COLO829 (cell line): ENCODE results near the gene ITGB7.
"Not testable (repeated sequence)": the region's sequence is repeated elsewhere in the genome, so short reads cannot be mapped to it uniquely, and the experiment has no call there.

ENCODE experiments used
- DNase-seq: peaks from one replicate; pipeline ENCODE4 v3.0.0; 2012; ENCODE audit warnings: low spot score

The ITGB7 gene

GRCh38 chr12:53178803-53179202 lies 28.2 kb downstream of the ITGB7 start:
- DNase-seq = not testable (repeated sequence)

DNA sequence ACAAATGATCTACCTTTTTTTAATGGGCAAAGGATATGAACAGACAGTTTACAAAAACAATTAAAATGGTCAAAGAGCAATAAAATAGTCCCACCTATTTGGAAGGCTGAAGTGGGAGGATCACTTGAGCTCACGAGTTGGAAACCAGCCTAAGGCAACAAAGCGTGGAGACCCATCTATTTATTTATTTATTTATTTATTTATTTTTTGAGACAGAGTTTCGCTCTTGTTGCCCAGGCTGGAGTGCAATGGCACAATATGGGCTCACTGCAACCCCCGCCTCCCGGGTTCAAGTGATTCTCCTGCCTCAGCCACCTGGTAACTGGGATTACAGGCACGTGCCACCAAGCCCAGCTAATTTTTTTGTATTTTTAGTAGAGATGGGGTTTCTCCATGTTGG lies 29.6 kb downstream of the ITGB7 start:
- not testable (repeated sequence) for DNase-seq

DNA sequence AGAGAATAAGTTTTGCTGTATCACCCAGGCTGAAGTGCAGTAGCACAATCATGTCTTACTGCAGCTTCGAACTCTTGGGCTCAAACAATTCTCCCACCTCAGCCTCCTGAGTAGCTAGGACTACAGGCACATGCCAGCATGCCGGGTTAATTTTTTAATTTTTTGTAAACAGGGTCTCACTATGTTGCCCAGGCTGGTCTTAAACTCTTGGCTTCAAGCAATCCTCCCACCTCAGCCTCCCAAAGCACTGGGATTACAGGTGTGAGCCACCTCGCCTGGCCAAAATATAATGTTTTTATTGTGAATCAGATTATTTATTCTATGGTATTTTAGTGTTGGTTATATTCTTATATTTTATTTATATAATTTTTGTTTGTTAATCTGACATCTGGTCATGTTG lies 30.3 kb downstream of the ITGB7 start:
- no peak for DNase-seq

GRCh38 chr12:53174881-53175491 lies 32.1 kb downstream of the ITGB7 start:
- DNase-seq = no peak

GRCh38 chr12:53173085-53173715 lies 33.9 kb downstream of the ITGB7 start:
- no peak for DNase-seq

GRCh38 chr12:53172352-53172751 lies 34.7 kb downstream of the ITGB7 start:
- DNase-seq = no peak

DNA sequence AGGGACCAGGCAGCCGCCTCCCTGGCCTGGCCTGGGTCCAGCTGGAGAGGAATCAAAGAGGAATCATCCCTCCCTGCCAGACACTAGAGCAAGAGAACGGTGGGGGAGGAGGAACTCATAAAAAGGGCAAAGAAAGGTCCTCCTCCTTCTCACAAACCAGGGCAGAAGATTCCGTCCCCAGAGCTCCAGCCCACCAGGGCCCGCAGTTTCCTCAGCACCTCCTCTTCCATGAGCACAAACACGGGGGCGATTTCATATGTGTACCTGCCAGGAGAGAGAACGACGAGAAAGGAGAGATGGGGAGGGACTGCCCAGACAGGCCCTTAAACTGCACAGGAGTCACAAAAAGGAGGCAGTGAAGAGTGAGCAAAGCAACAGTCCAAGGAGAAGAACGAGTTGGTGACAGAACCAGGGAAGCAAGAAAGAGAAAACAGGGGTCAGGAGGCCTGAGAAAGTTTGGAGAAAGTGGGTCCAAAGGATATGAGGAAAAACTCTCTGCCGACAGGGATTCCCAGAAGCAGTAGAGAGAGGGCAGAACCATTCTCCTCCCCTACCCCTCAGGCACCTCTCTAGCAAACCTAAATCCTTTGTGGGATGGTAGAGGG lies 35.2 kb downstream of the ITGB7 start:
- no peak for DNase-seq

- no peak for DNase-seq
Measured at GRCh38 chr12:53170876-53171724, 36.0 kb downstream of the ITGB7 start.

DNA sequence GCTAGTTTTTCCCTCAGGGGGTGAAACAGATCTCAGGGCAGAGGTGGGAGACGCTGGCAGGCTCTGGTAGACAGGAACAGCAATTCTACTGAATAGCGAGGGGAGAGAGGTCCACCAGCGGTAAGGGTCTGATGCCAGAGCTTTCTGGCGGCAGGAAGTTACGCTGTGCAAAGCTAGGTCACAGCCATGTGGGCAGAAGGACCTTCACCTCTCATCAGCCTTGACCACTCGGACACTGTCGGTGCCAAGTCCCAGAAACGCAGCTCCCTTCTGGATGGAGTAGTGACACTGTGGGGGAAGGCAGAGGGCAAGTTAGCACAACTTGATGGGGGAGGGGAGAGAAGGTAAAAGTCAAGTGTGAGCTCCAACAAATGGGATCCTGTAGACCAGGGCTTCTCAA lies 36.8 kb downstream of the ITGB7 start:
- DNase-seq = no peak

- DNase-seq = no peak
Measured at GRCh38 chr12:53169644-53170043, 37.4 kb downstream of the ITGB7 start.

DNA sequence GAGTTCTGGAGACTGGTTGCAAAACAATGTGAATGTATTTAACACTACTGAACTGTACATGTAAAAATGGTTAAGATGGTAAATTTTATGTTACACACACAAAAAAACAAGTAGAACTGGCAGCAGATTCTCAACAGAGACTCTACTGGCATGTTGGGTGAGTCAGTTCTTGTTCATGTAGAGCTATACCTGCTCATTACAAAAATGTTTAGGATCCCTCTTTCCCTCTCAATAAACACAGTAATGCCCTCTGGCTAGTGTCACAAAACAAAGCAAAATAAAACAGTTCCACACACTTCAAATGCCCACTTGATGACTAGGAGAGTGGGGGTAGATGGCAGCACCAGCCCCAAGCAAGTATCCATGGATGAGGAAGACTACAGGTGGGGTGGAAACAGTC lies 40.2 kb downstream of the ITGB7 start:
- no peak for DNase-seq

- not testable (repeated sequence) for DNase-seq
Measured at GRCh38 chr12:53163008-53163407, 44.0 kb downstream of the ITGB7 start.

DNA sequence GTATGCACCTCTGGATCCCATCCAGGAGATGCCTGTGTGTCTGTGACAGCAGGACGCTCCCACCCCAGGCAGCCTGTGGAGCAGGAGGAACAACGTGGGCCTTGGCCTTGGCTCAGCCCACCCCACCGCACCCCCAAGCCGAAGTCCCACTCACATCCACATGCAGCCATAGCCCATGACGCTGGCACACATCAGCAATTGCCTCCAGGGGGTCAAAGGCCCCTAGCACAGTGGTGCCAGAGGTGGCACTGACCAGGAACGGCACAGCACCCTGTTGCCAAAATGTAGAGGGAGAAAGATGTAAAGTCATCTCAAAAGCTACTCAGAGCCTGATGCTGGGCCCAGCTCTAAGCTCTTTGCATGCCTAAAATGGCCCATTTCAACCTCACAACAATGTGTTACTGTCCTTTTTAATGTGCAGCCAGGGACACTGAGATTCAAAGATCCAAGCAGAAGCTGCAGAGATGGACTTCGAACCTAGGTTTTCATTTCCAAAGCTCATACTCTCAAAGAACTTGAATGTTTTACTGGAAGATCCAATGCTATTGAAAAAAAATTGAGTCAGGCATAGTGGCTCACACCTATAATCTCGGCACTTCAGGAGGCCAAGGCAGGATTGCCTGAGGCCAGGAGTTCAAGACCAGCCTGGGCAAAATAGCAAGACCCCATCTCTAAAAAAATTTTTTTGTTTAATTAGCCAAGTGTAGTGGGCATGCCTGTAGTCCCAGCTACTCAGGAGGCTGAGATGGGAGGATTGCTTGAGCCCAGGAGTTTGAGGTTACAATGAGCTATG lies 45.7 kb downstream of the ITGB7 start:
- DNase-seq = no peak

GRCh38 chr12:53160673-53161072 lies 46.4 kb downstream of the ITGB7 start:
- DNase-seq = no peak

- no peak for DNase-seq
Measured at GRCh38 chr12:53160000-53160399, 47.1 kb downstream of the ITGB7 start.

DNA sequence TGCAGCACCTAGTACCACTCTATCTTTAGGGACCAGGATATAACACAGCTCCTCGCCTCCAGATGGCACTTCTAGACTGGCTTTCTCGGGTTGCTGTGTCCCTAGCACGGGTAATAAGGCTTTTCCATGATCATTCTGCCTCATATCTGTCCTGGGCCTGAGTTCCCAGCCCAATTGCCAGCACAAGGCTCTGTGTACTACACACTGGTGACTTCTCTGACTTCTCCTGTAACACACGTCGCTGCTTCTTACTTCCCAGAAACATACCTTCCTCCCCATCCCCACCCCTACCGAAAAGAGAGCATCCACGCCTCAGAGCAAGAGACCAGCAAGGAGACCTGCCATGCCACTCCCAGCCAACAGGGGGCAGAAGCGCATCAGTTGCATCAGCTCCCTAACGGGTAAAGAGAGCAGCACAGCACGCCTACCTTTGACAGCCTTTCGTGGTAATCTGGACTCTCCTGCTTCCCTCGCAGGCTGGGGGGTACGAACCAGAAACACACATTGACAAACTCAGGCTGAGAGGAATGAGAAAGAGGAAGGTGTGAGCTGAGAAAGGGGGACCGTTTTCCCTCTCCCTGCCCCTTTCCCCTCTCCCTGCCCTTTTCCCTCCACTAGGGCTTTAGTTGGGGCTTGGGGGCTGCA lies 47.7 kb downstream of the ITGB7 start:
- DNase-seq = peak; percentile 91

DNA sequence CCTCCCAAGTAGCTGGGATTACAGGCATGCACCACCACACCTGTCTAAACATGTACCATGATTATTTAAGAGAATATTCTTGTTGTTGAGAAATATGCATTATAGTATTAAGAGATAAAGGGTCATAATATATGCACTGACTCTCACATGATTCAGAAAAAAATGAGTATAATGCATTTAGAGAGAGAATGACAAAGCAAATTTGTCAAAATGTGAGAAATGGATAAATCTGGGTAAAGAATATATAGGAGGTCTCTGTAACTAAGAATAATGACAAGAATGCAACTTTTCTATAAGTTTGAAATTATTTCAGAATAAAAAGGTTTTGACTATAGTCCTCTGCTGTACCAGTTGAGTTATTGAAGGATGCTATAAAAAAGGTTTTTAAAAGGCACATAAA lies 54.7 kb downstream of the ITGB7 start:
- no peak for DNase-seq

GRCh38 chr12:53151039-53151438 lies 56.0 kb downstream of the ITGB7 start:
- DNase-seq = no peak

- DNase-seq = no peak
Measured at GRCh38 chr12:53147653-53148052, 59.4 kb downstream of the ITGB7 start.

DNA sequence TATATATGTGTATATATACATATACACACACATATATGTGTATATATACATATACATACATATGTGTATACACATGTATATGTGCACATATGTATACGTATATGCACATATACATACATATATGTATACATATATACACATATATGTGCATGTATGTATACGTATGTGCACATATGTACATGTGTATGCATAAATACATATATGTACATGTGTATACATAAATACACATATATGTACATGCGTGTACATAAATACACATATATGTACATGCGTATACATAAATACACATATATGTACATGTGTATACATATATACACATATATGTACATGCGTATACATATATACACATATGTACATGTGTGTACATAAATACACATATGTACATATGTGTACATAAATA lies 59.9 kb downstream of the ITGB7 start:
- DNase-seq = no peak
